NCI-H2196 treated with DMSO at 0.1 percent for 48 hours (cell line): ENCODE data around the gene PPM1H.
"Not testable (repeated sequence)": the region's sequence is repeated elsewhere in the genome, so short reads cannot be mapped to it uniquely, and the experiment has no call there.

ENCODE experiments used
- DNase-seq: peaks from one replicate; lab custom pipeline; 2025; ENCODE audit not compliant: unreplicated experiment; lab: John Stamatoyannopoulos, UW

The PPM1H gene

DNA sequence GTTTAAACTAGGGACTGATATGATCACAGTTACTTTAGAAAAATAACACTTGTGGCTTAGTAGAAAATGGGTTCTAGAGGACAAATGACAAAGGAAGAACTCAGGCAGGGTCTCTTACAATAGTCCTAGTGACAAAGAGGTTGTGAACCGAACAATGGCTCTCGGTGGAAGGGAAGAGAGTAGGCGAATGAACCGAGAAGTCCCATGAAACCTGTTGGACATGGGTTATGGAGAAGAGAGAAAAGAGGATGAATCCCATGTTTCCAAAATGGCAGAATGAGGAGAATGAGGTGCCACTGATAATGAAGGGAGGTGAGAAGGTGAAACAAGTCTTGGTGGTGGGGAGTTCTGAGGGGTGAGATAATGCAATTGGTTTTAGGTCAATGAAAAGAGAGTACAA, 94.1 kb downstream of the PPM1H start:
- no peak for DNase-seq

DNA sequence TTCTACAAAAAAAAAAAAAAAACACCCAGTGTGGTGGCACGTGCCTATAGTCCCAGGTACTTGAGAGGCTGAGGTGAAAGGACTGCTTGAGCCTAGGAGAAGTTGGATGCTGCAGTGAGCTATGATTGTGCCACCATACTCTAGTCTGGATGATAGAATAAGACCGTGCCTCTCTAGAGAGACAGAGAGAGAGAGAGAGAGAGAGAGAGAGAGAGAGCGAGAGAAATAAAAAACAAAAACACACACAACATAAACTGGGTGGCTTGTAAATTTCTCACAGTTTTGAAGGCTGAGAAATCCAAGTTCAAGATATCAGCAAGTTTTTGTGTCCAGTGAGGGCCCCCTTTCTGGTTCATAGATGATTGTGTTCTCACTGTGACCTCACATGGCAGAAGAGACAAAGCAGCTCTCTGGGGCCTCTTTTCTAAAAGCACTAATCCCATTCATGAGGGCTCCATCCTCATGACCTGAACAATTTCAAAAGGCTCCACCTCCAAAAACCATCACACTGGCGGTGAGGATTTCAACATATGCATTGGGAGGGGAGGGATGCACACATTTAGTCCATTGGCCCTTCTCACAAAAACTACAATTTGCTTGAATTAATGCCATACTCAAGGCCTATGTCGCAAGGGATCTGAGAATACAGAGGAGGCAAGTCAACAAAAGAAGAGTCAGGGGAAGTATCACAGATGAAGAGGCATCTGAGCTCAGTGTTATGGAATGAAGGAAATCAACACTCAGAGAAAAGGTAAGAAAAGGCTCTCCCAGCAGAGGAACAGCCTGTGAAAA, 94.9 kb downstream of the PPM1H start:
- no peak for DNase-seq

DNA sequence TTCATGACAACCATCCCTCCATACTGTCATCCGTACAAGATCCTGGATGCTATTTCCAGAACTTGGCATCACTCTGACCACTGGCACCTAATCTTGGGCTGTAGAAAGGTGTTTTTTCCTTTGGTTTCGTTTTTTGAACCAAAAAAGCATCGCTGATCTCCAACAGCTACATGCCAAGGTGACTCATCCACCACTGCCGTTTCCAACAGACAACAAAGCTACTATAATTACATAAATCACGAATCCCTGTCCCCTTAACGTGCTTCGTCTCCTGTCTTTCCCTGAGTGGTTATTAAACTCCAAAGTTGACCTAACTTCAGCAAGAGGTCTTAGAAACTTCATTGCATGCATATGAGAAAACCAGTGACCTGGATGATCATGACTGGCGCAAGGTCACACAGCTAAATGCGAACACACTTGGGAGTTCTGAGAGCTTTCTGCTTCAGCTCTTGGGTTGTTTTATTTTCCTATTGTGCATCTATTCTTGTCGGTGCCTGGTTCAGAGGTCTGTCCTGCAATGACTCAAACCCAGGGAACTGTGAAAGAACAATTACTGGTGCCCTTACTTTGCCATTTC, 99.9 kb downstream of the PPM1H start:
- no peak for DNase-seq

DNA sequence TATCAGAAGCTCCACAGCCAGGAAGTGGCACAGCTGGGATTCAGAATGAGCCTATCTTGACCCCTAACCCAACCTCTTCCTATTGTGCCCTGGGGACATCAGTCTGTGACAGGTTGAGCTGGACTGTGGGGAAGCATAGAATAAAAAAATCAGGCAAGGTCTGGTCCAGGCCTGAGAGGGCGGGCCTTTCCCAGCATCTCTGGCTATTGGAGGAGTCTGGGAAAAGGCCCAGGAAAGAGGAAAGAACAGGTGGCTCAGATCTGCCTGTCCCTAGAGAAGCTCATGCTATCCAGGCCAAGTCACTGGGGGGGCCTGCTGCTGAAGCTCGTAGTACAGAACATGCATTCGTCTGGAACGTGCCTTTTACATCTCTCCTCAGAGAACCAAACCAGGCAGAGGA, 100.5 kb downstream of the PPM1H start:
- DNase-seq = no peak

DNA sequence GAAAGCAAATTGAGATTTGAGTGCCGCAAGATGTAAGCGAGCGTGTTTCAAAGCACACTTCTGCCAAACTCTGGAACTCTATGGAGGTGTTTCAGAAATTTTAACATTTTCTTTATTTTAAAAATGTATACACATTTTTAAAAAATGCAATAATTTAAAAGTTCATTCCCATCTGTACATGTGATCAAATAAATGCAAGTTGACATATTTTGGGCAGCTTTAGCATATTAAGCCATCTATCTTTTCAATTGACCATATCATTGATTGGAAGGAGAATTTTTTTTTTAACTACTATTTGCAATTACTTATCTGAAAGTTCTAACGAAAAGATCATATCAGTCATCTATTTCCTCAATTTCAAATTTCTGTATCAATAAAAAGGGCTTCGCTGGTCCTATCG, 101.3 kb downstream of the PPM1H start:
- DNase-seq = no peak

DNA sequence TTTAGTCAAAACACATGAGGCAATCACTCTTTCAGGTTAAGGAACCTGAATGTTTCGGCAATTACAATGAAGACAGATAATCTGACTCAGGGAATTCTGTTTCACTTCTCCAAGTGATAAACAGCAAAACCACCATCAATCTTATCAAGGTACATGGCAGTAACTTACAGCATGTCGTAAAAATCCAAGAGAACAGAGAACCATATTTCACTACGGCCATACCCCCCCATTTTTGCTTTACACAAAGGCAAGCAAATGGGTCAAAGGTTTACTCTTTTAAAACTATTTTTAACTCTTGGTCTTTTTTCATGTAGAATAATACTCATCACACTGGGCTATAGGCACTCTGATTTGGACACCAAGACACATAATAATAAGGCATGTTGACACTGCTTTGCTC, 102.4 kb downstream of the PPM1H start:
- no peak for DNase-seq

DNA sequence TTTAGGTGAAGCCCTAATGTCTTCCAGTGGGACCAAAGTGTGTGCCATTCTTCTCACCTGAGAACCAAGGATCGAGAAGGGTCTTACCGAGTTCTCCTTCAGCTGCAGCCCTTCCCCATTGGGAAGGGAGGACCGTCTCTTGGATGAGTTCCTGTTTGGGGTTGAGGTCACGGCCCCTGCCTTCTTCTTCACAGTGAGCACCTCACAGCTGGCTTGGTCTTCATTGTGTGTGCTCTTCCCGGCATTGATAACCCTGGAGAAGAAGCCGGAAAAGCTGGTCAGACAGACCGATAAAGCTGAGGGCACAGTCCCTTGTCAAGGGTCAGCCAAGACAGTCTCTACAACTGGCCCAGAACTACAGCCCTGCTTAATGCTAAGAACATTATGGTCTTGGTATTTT, 102.9 kb downstream of the PPM1H start:
- no peak for DNase-seq

DNA sequence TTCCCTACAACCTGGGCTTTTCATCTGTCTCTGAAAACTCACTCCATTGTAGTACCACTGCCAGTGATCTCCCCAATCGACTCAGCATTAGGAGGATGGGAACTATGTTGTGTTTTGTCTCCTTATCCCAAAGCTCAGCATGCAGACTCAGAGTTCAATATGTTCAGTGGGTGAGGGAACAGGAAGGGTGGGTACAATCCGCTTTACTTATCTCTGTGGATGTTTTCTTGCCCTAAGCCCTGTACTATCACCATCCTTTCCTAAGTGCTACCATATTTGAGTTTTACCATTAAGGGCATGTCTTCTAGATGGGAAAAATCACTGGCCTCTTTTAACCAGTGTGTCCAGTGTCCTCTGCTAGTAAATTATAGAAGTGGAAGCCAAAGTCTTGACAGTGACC, 107.1 kb downstream of the PPM1H start:
- no peak for DNase-seq

DNA sequence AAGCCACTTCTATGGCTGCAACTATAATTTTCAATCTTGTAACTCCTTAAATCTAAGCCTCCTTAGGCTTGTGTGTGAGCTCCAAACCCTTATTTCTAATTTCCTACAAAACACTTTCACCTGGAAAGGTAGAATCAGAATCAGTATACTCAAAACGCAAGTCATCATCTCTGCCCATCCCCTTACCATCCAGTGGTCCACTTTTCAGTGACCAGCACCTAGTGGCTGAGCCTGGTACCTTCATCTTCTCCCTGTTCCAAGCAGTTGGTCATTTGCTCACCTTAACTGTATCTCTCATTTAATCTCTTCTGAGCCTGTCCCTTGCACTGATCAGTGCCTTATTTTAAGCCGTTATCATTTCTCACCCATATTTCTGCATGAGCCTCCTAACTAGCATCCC, 107.9 kb downstream of the PPM1H start:
- DNase-seq = no peak

DNA sequence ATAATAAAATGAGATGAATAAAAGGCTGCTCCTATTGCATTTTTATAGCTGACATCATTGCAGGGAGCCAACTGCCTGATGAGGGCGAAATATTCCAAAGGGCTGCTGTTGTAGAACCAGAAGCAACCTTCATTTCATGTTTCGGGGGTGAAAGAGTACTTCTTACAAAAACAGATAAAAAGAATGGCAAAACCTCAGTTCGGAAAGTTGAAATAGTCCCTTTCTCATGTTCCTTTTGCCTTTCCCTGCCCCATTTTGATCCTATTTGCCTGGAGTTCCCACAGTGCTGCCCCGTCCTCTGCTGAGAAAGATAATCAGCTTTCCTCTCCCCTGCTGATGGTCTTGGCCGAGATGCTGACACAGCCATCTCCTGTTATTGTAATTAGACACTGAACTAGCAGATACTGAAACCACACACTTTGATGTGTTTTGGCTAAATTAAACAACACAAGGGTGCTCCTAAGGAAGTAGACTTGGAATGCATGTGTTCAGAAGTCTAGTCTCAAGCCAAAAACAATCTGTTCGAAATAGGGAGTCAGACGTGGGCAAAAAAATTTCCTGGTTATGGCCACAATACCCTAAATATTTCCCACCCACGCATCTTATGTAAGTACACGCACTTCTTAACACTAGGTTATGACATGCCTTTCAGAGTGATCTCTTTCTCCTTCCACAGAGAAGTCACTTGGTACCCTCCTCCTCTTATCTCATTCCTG, 117.2 kb downstream of the PPM1H start:
- peak; percentile 45 for DNase-seq

DNA sequence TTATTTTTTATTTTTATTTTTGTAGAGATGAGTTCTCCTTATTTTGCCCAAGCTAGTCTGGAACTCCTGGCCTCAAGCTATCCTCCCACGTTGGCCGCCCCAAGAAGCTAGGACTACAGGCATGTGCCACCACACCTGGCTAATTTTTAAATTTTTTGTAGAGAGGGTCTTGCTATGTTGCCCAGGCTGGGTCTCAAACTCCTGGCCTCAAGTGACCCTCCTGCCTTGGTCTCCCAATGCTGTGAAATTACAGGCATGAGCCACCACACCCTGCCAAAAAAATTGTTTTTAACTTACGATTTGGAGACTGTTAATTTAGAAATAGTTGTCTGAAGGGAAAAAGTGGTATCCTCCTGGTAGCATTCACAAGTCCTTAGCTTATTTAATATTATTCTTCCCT, 120.7 kb downstream of the PPM1H start:
- DNase-seq = no peak

DNA sequence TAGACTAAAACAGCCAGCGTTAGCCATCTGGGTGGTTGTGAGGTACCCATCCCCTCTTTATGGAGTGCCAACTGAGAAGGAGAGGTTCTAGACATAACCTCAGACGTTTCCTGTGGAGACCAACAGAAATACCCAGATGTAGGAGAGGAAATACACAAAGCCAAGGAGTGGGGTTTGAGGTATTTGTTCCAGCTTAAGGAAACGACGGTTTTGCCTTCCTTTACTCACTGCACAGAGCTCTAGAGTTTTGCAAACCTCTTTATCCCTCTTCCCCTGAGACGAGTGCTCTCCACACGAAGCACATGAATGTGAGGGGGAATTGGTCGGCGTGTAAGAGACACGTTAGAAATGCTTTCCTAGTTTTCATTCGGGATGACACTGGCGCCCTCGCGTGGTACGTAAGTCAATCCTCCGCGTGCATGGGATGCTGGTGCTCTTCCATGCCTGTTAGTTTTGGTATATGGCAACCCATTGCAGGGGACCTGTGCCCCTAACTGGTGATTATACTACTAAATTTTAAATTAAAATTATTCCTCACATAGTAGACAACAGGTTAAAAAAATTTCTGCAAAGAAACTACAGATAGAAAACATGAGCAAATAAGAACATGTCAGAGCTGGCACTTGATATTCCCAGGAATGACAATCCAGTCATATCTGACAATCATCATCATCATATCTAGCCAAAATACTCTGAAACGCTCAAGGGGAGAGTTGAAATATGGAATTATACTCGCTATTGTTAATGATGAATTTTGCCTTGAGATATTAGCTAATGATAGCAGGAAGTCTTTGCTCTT, 121.7 kb downstream of the PPM1H start:
- no peak for DNase-seq

DNA sequence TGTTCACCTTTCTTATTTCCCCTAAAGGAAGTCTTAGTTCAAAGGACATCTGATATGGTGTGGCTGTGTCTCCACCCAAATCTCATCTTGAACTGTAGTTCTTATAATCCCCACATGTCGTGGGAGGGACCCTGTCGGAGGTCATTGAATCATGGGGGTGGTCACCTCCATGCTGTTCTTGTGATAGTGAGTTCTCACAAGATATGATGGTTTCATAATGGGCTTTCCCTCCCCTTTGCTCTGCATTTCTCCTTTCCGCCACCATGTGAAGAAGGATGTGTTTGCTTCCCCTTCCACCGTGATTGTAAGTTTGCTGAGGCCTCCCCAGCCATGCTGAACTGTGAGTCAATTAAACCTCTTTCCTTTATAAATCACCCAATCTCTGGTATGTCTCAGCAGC, 123.5 kb downstream of the PPM1H start:
- DNase-seq = not testable (repeated sequence)

DNA sequence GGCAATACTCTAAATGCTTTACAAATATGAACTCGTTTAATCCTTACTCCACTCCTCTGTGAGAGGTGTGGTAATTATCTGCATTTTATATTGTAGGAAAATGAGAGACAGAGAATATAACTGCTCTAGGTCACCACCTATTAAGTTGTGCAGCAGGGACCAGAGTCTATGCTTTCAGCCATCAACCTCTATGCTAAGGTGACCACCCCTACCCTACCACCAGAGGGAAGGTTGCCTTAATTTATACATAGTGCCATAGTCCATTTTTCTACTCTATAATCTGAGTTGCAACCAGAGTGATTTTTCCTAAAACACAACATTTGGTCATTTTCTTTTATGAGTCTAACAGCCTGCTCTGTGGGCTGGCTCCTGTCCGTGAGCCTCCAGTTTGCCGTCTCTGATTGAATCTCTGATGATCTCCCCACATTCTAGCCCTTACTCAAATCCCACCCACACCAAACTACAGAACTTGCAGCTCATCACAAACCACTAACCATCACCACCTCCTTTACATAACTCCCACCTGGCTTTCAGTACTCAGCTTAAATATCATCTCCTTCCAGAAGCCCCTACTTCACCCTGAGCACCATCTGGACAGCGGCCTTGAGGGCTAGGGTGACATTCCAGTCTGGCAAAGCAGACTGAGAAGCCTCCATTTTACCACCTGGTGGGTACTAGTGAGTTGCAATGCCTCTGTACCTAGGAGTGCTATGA, 126.6 kb downstream of the PPM1H start:
- no peak for DNase-seq

DNA sequence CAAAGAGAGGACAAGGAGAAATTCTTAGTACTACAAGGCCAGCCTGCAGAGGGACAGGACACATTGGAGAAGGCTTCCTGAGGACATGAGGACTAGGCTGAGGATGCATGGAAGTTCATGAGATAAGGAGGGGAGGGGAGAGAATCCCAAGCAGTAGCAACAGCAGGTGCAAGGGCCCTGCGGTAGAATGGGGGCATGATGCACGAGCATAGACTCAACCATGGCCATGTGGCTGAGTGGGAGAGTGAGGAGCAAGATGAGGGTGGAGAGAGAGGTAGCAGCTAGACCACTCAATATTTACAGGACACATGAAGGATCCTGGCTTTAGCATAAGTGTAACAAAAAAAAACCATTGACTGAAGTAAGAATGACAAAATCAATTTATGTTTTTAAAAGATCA, 128.1 kb downstream of the PPM1H start:
- DNase-seq = no peak

DNA sequence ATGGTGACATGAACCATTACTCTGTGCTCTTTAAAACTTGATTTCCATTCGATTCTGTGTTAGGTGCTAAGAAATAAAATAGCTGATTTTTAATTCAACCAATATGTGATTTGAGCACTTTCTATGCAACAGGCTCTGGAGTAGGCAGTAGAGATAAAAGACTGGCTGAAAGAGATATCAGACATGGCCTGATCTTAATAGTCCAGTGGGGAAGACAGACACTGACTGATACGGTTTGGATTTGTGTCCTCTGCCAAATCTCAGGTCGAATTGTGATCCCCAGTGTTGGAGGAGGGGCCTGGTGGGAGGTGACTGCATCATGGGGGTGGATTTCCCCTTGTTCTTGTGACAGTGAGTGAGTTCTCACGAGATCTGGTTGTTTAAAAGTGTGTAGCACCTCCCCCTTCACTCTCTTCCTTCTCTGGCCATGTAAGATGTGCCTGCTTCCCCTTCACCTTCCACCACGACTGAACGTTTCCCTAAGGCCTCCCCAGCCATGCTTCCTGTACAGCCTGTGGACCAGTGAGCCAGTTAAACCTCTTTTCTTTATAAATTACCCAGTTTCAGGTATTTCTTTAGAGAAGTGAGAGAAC, 128.6 kb downstream of the PPM1H start:
- DNase-seq = no peak

DNA sequence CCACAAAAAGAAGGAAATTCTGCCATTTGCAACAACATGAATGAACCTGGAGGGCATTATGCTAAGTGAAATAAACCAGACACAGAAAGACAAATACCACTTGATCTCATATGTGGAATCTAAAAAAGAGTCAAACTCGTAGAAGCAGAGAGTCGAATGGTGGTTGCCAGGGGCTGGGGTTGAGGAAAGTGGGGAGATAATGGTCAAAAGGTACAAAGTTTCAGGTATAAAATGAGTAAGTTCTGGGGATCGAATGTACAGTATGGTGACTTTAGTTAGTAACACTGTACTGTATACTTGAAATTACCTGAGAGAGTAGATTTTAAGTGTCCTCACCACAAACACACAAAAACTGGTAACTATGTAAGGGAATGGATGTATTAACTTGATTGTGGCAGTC, 129.4 kb downstream of the PPM1H start:
- DNase-seq = no peak

DNA sequence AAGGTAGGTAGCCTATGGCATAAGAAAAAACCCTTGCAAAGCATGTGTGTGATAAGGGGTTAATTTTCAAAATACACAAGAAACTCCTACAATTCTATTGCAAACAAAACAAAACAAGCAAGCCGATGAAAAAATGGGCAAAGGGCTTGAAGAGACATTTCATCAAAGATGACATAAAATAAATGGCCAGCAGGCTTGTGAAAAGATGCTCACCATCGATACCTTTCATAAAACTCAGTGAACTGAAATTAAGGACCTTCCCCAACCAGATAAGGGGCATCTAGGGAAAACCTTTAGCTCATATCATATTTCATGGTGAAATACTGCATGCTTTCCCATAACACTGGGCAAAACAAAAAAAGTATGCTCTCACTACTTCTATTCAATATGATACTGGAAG, 131.2 kb downstream of the PPM1H start:
- DNase-seq = no peak

DNA sequence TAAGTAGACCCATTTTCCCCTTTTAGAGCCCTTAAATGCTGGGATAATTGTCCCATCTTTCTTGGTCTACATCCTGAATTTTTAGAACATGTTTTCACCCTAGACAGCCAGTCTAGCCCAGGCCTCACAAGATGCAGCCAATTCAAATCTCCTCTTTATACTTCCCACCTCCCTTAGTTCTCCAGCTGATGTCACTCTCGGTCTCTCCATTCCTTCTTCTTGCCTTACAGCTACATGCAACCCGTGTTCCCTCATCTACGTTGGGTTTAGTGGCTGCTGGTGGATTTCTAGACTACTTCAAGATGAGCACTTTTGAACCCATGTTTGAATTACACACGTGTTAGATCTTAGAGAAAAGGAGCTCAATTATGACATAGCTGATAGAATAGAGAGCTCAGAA, 132.0 kb downstream of the PPM1H start:
- no peak for DNase-seq

DNA sequence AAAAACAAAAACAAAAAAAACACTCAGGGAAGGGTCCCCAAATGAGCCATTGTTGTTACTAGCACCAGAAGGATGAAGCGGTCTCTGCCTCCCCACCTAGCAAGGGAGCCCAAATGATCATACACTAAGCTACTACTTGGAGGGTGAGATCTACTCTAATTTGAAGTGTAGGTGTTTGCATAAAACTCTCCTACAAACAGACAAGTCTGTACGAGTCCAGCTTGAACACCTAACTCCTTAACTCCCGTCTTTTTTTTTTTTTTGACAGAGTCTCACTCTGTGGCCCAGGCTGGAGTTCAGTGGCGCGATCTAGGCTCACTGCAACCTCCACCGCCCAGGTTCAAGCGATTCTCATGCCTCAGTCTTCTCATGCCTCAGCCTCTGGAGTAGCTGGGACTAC, 132.6 kb downstream of the PPM1H start:
- DNase-seq = no peak

DNA sequence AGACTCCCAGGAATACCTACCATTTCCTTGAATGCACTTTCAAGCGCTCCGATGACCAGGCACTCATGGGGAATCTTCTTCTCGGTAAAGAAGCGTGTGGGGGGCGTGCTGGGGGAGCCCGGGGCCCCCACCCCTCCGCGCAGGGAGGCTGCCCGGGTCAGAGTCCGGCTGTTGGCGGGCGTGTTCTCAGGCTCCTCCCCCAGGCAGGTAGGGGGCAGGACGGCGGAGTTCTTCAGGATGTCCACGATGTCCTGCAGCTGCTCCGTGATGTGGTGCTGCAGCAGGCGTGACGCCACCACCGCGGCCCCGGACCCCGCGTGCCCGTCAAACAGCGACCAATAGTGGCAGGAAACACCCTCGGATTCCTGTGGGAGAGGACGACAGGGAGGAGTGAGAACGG, 133.2 kb downstream of the PPM1H start:
- no peak for DNase-seq
